ENCODE results near the gene PNMA1.
A peak's percentile ranks its signal among the peaks of the same experiment; 100 is the strongest.

The PNMA1 gene

GRCh38 chr14:73759183-73759713 lies 45.1 kb upstream of the PNMA1 start:
- TF ChIP-seq, protein P1, sequence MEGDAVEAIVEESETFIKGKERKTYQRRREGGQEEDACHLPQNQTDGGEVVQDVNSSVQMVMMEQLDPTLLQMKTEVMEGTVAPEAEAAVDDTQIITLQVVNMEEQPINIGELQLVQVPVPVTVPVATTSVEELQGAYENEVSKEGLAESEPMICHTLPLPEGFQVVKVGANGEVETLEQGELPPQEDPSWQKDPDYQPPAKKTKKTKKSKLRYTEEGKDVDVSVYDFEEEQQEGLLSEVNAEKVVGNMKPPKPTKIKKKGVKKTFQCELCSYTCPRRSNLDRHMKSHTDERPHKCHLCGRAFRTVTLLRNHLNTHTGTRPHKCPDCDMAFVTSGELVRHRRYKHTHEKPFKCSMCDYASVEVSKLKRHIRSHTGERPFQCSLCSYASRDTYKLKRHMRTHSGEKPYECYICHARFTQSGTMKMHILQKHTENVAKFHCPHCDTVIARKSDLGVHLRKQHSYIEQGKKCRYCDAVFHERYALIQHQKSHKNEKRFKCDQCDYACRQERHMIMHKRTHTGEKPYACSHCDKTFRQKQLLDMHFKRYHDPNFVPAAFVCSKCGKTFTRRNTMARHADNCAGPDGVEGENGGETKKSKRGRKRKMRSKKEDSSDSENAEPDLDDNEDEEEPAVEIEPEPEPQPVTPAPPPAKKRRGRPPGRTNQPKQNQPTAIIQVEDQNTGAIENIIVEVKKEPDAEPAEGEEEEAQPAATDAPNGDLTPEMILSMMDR (IDR thresholded peaks at IDR 0.05): no peak

DNA sequence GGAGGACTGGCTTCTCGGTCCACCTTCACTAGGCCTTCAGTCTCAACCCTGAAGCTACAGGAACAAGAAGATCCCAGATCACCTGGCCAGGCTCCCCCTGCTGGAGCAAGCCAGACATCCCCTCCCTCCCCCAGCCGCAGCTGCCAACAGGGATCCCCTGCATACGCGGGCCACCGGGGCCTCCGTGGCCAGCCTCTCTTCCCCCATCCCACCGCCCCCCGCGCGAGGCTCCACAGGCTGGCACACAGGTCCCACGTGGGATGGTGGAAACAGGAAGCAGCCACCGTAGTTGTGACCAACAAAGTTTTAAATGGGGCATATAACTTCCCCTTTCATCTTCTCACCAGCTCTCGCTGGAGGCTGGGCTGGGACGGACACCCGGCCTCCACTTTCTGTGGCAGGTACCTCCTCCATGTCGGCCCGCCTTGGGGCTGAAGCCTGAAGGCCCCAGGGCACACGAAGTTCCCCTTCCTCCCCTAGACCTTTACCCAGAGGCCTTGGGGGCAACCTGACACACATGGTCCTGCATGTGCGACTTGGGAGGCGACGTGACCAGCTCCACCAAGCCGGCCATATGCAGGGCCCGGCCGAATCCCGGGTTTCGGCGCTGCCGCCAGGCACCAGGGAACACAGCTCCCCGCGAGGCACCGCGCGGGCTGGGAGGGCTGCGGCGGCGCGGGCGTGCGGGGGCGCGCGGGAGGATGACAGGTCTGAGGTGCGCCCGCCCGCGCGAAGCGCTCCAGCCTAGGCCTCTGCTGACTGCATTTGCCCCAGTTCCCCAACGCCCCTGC lies 44.4 kb upstream of the PNMA1 start:
- TF ChIP-seq, protein P1 (IDR thresholded peaks at IDR 0.05): peak; percentile 73; the same call in 1 of the 2 replicates

DNA sequence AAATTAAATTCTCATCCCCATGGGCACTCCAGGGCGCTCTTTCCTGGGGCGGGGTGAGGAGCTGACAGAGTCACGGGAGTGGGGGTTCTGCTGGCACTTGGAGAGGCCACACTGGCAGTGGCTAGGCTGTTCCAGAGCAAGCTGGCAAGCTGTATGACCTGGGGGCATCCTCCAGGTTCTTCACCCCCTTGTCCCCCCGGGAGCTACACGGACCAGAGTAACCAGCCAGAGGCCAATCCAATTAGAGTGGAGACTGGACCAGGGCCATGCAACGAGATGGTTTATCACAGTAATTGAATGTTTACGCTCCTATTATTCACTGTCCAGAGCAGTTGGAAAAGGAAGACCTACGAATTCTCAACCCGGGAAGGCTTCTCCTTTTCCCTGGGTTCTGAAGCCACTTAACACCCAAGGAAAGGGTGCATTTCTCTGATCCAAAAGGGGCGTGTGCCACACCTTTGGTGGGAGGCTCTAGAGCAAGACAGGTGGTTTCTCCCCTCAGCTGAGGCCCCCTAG lies 43.8 kb upstream of the PNMA1 start:
- TF ChIP-seq, protein P1 (IDR thresholded peaks at IDR 0.05): no peak

- TF ChIP-seq, protein P1 (IDR thresholded peaks at IDR 0.05): no peak
Measured at GRCh38 chr14:73757381-73757780, 43.2 kb upstream of the PNMA1 start.

DNA sequence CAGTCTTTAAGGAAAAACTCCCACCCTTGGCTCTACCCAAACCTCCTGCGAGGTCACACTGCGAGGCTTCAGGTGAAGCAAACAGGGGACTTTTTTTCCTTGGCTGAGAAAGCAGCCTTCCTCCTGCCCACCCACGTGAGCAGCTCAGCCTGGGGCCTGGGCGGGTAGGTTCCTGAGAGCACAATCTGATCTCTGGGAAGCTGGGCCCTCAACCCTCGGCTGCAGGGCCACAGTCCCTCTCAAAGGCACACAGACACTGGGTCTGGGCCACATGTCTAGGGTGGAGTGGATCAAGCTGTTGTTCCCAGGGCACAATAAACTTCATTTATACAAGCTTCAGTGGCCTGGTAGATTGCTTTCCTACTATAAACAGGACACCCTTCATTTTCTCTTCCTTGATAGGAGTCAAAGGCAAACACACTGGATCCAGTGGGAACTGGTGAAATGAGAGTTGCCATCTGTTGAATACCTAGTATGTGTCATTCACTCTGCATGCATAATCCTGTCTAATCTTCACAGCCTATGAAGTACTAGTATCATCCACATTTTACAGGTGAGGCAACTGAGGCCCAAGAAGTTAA lies 41.3 kb upstream of the PNMA1 start:
- TF ChIP-seq, protein P1 (IDR thresholded peaks at IDR 0.05): no peak

DNA sequence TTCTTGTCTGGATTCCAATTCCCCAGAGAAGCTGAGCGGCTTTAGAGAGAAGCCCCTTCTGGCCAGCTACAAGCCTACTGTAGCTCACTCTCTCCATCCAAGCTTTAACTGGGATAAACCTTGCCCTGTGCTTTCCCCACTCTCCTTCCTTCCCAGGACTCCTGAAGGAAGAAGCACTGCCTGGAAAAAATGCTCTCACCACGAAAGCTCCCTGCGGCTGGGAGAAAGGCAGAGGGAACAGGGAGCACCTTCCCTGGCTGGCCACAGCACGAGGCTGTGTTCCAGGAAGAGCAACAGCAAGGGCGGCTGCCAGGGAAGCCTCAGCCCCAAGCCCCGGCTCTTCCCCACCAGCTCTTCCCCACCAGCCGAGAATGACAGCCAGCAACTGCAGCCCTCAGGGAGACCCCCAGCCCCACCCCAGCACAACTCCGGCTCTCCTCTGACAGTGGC lies 40.8 kb upstream of the PNMA1 start:
- TF ChIP-seq, protein P1 (IDR thresholded peaks at IDR 0.05): no peak

GRCh38 chr14:73753887-73754795 lies 40.0 kb upstream of the PNMA1 start:
- TF ChIP-seq, protein P1 (IDR thresholded peaks at IDR 0.05): no peak

All from LNCAP (cell line).